Ishikawa (cell line): Measurements from ENCODE around the gene PTPN23.

Experiments
- CEBPB ChIP-seq: IDR thresholded peaks from 2 replicates; pipeline ENCODE4 v1.6.1; 2012
- CREB1 ChIP-seq: IDR thresholded peaks from 2 replicates; pipeline ENCODE4 v1.6.1; 2012; ENCODE audit warnings: low read depth
- EGR1 ChIP-seq: IDR thresholded peaks from 2 replicates; pipeline ENCODE4 v1.6.1; 2012
- EP300 ChIP-seq: IDR thresholded peaks from 2 replicates; pipeline ENCODE4 v1.6.1; 2012; ENCODE audit warnings: borderline replicate concordance
- FOXM1 ChIP-seq: IDR thresholded peaks from 2 replicates; pipeline ENCODE4 v1.6.1; 2012; ENCODE audit warnings: low read depth, borderline replicate concordance
- MAX ChIP-seq: IDR thresholded peaks from 2 replicates; pipeline ENCODE4 v1.6.1; 2012
- NFIC ChIP-seq: IDR thresholded peaks from 2 replicates; pipeline ENCODE4 v1.6.1; 2012
- RAD21 ChIP-seq: IDR thresholded peaks from 2 replicates; pipeline ENCODE4 v1.6.1; 2012; ENCODE audit warnings: low read depth
- REST ChIP-seq: IDR thresholded peaks from 2 replicates; pipeline ENCODE4 v1.6.1; 2012; ENCODE audit warnings: low read depth, mild to moderate bottlenecking
- TAF1 ChIP-seq: IDR thresholded peaks from 2 replicates; pipeline ENCODE4 v1.6.1; 2012; ENCODE audit warnings: low read depth, mild to moderate bottlenecking
- TCF12 ChIP-seq: IDR thresholded peaks from 2 replicates; pipeline ENCODE4 v1.6.1; 2012; ENCODE audit warnings: low read depth
- TEAD4 ChIP-seq: IDR thresholded peaks from 2 replicates; pipeline ENCODE4 v1.6.1; 2012
- USF1 ChIP-seq: IDR thresholded peaks from 2 replicates; pipeline ENCODE4 v1.6.1; 2012
- YY1 ChIP-seq: IDR thresholded peaks from 2 replicates; pipeline ENCODE4 v1.6.1; 2012; ENCODE audit warnings: low read depth
- ZBTB7A ChIP-seq: IDR thresholded peaks from 2 replicates; pipeline ENCODE4 v1.6.1; 2012; ENCODE audit warnings: low read depth

PTPN23 gene

GRCh38 chr3:47359323-47359722 is 21.5 kb upstream of the PTPN23 start:
- TF ChIP-seq EGR1 (no peak), MAX (no peak), CREB1 (no peak), EP300 (no peak), NFIC (no peak), REST (no peak), TCF12 (no peak), TAF1 (no peak), YY1 (no peak)

GRCh38 chr3:47362701-47363100 is 18.1 kb upstream of the PTPN23 start:
- no peak for TF ChIP-seq USF1
- TF ChIP-seq FOXM1, result no peak
- TF ChIP-seq TEAD4, result no peak
- no peak for TF ChIP-seq TCF12
- TF ChIP-seq NFIC, result no peak
- no peak for TF ChIP-seq TAF1
- TF ChIP-seq CREB1, result no peak
- TF ChIP-seq ZBTB7A, result no peak
- TF ChIP-seq YY1, result no peak

- TF ChIP-seq USF1 (no peak), CREB1 (no peak), NFIC (peak; percentile 68)
Measured at GRCh38 chr3:47365213-47366153, 15.3 kb upstream of the PTPN23 start.

GRCh38 chr3:47366833-47367232 is 14.0 kb upstream of the PTPN23 start:
- TF ChIP-seq CREB1, result no peak
- TF ChIP-seq EGR1, result no peak
- no peak for TF ChIP-seq TEAD4
- no peak for TF ChIP-seq MAX
- no peak for TF ChIP-seq TAF1
- TF ChIP-seq TCF12, result no peak
- no peak for TF ChIP-seq FOXM1
- no peak for TF ChIP-seq NFIC
- no peak for TF ChIP-seq ZBTB7A
- TF ChIP-seq CEBPB, result no peak
- no peak for TF ChIP-seq REST
- no peak for TF ChIP-seq YY1
- TF ChIP-seq USF1, result no peak
- no peak for TF ChIP-seq EP300
- no peak for TF ChIP-seq RAD21

GRCh38 chr3:47367631-47368030 is 13.2 kb upstream of the PTPN23 start:
- no peak for TF ChIP-seq TCF12

- TF ChIP-seq NFIC (no peak), RAD21 (peak; percentile 64), USF1 (no peak), ZBTB7A (no peak)
Measured at GRCh38 chr3:47370887-47371697, 9.7 kb upstream of the PTPN23 start.
